Upper lobe of left lung (tissue), 4 donors: ENCODE measurements around the gene STOX2.

Experiments used
- EP300 ChIP-seq, 4 donors: sonication (generic); formaldehyde crosslinking; IDR thresholded peaks; one replicate each; pipeline ENCODE4 v1.5.1; 2017; ENCODE audit warnings: antibody characterized with exemption in 4 of 4, control low read depth in 2 of 4
- POLR2A ChIP-seq, 4 donors: fragments of 450-650 bp; IDR thresholded peaks; one replicate each; pipeline ENCODE4 v1.5.1; 2016 to 2017; ENCODE audit warnings: antibody characterized with exemption in 4 of 4, mild to moderate bottlenecking in 2 of 4
- POLR2AphosphoS5 ChIP-seq, 2 donors: sonication (generic); formaldehyde crosslinking; IDR thresholded peaks; one replicate each; pipeline ENCODE4 v1.5.1; 2017; ENCODE audit warnings: antibody characterized with exemption in 2 of 2
- TF ChIP-seq, protein P1 (sequence below), 6 experiments: fragments of 450-650 bp in 4 of 6; fragments of 200-600 bp in 2 of 6; sonication (generic) in 2 of 6; IDR thresholded peaks; one replicate each; pipeline ENCODE4 v1.5.1; 2016 to 2019; ENCODE audit warnings: antibody characterized with exemption in 6 of 6

DNA sequence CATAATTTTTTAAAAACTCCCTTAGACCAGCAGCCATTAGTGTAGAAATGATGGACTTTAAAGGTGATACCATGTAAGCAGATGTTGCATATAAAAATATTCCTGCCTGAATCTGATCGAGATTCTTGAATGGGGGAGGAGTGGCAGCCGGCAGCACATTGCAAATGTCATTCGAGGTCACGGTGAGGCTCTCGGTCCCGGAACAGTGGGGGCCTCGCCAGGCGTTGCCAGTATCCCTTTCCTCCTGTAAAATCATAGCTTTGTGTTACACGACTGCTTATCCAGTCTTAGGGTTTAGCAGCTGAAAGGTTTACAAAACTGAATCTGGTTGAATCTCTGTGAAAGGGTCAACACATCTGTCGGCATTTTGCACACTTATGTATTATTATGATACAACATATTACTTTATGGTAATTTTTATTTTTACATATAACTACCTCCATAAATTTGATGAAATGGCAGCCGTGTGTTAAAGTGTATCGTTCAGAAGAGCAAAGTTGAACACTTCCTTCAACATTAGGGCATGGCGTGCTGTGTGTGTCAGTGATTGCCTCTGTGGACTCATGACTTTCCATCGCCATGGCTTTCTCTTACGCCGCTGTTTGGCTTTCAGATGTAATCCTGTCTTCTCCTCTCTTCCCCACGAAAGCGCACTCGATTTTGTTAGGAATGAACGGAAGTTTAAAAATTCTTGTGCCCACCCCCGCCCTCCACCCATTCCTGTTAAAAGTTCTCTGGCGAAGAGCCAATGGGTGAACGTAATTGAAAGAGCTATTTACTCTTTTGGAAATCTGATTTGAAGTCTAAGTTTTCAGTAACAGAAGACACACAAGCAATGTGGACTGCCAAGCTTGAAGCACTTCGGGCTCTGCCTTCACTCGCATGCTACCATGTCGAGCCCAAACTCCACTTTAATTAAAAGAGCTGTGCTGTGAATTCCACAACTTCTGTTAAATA lies 114.8 kb downstream of the STOX2 start:
- TF ChIP-seq, protein P1, sequence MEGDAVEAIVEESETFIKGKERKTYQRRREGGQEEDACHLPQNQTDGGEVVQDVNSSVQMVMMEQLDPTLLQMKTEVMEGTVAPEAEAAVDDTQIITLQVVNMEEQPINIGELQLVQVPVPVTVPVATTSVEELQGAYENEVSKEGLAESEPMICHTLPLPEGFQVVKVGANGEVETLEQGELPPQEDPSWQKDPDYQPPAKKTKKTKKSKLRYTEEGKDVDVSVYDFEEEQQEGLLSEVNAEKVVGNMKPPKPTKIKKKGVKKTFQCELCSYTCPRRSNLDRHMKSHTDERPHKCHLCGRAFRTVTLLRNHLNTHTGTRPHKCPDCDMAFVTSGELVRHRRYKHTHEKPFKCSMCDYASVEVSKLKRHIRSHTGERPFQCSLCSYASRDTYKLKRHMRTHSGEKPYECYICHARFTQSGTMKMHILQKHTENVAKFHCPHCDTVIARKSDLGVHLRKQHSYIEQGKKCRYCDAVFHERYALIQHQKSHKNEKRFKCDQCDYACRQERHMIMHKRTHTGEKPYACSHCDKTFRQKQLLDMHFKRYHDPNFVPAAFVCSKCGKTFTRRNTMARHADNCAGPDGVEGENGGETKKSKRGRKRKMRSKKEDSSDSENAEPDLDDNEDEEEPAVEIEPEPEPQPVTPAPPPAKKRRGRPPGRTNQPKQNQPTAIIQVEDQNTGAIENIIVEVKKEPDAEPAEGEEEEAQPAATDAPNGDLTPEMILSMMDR (IDR thresholded peaks at IDR 0.05) = no peak
- no peak for TF ChIP-seq POLR2A (IDR thresholded peaks at IDR 0.05)
- no peak for TF ChIP-seq EP300 (IDR thresholded peaks at IDR 0.05)
- no peak for TF ChIP-seq POLR2AphosphoS5 (IDR thresholded peaks at IDR 0.05)
